SK-N-SH (cell line): ENCODE measurements around the gene PRRT2.

ENCODE experiments used
- CHD2 ChIP-seq: fragments of 150-350 bp; IDR thresholded peaks from 2 replicates; pipeline ENCODE4 v1.6.1; 2018; ENCODE audit warnings: low read length; ENCODE audit not compliant: partially characterized antibody
- FOSL2 ChIP-seq: IDR thresholded peaks from 2 replicates; pipeline ENCODE4 v1.4.0; 2012; ENCODE audit warnings: low read depth, mild to moderate bottlenecking, moderate library complexity, borderline replicate concordance
- POLR2AphosphoS5 ChIP-seq: IDR thresholded peaks from 2 replicates; pipeline ENCODE4 v1.6.1; 2012; ENCODE audit warnings: low read depth, low read length
- YY1 ChIP-seq: IDR thresholded peaks from 2 replicates; pipeline ENCODE4 v1.4.0; 2012; ENCODE audit warnings: low read depth, mild to moderate bottlenecking
- TF ChIP-seq, protein P1 (sequence below): fragments of 200-600 bp; sonication (generic); IDR thresholded peaks from 2 replicates; pipeline ENCODE4 v1.6.1; 2017; ENCODE audit warnings: antibody characterized with exemption, mild to moderate bottlenecking, moderate library complexity
- TF ChIP-seq, protein P2 (sequence below): IDR thresholded peaks from 2 replicates; pipeline ENCODE4 v1.4.0; 2012; ENCODE audit warnings: low read depth, borderline replicate concordance

DNA sequence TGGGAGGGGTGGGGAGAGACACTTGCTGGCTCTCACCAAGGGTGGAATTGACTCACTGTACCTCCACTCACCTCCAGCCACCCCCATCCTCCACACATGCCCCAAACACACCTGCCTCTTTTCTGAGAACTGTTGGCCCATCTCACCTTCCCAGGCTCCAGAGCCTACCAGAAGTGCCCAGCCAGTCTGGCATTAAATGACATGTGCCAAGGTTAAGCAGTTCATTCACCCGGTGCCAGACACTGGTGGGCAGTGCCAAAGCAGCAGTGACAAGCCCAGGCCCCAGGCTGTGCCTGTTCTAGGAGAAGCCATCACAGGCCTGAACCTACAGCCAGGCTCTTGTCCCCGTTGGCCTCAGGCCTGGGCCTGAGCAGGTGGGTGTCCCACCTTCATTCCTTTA lies 19.5 kb downstream of the PRRT2 start:
- TF ChIP-seq, protein P1, sequence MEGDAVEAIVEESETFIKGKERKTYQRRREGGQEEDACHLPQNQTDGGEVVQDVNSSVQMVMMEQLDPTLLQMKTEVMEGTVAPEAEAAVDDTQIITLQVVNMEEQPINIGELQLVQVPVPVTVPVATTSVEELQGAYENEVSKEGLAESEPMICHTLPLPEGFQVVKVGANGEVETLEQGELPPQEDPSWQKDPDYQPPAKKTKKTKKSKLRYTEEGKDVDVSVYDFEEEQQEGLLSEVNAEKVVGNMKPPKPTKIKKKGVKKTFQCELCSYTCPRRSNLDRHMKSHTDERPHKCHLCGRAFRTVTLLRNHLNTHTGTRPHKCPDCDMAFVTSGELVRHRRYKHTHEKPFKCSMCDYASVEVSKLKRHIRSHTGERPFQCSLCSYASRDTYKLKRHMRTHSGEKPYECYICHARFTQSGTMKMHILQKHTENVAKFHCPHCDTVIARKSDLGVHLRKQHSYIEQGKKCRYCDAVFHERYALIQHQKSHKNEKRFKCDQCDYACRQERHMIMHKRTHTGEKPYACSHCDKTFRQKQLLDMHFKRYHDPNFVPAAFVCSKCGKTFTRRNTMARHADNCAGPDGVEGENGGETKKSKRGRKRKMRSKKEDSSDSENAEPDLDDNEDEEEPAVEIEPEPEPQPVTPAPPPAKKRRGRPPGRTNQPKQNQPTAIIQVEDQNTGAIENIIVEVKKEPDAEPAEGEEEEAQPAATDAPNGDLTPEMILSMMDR, result no peak
- TF ChIP-seq YY1 (no peak), CHD2 (no peak), FOSL2 (no peak), POLR2AphosphoS5 (no peak)
- TF ChIP-seq, protein P2, sequence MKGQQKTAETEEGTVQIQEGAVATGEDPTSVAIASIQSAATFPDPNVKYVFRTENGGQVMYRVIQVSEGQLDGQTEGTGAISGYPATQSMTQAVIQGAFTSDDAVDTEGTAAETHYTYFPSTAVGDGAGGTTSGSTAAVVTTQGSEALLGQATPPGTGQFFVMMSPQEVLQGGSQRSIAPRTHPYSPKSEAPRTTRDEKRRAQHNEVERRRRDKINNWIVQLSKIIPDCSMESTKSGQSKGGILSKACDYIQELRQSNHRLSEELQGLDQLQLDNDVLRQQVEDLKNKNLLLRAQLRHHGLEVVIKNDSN, result no peak
